Neutrophil (primary cell): ENCODE data around the gene HMGXB4.

ENCODE experiments used
- H3K27ac ChIP-seq: fragments of 200-600 bp; sonication (generic); 2 replicates; pipeline ENCODE4 v1.5.1; 2016; ENCODE audit warnings: mild to moderate bottlenecking, moderate library complexity
- H3K27me3 ChIP-seq: fragments of 200-600 bp; sonication (generic); 2 replicates; pipeline ENCODE4 v1.6.0; 2016; ENCODE audit warnings: mild to moderate bottlenecking
- H3K36me3 ChIP-seq: fragments of 200-600 bp; sonication (generic); 2 replicates; pipeline ENCODE4 v1.5.1; 2017
- H3K4me1 ChIP-seq, 2 experiments: fragments of 200-600 bp in 1 of 2; sonication (generic) in 1 of 2; 1 replicate in 1 of 2; 2 replicates in 1 of 2; pipeline versions ENCODE4 v1.5.1 to v1.6.1; 2013 to 2016; ENCODE audit warnings: low read depth in 1 of 2, low read length in 1 of 2, mild to moderate bottlenecking in 1 of 2, moderate library complexity in 1 of 2; ENCODE audit not compliant: control insufficient read depth in 1 of 2, insufficient read depth in 1 of 2
- H3K4me3 ChIP-seq, 2 experiments: fragments of 200-600 bp in 1 of 2; sonication (generic) in 1 of 2; 1 replicate in 1 of 2; 2 replicates in 1 of 2; pipeline ENCODE4 v1.5.1; 2013 to 2016; ENCODE audit warnings: low read depth in 1 of 2, low read length in 1 of 2, mild to moderate bottlenecking in 1 of 2, moderate library complexity in 1 of 2
- H3K9me3 ChIP-seq: fragments of 200-600 bp; sonication (generic); 2 replicates; pipeline ENCODE4 v1.5.1; 2016
- CTCF ChIP-seq: fragments of 200-600 bp; sonication (generic); IDR thresholded peaks from 2 replicates; pipeline ENCODE4 v1.5.1; 2016; ENCODE audit warnings: antibody characterized with exemption

Gene HMGXB4

GRCh38 chr22:35307372-35307771 is 50.1 kb downstream of the HMGXB4 start:
- no peak for TF ChIP-seq CTCF
- H3K4me3 ChIP-seq = no peak overlapping the region
- H3K27ac ChIP-seq = peak overlapping the region; percentile 80

GRCh38 chr22:35307892-35308291 is 50.6 kb downstream of the HMGXB4 start:
- Histone ChIP-seq H3K36me3 (peaks cover 52% of the 10 kb centered on the region), H3K27me3 (no peaks in the 10 kb centered on the region), H3K4me3 (no peak overlapping the region), H3K4me1 (peaks cover 38 to 48% of the 10 kb centered on the region in 2 experiments), H3K9me3 (no peaks in the 10 kb centered on the region), H3K27ac (peak overlapping the region; percentile 80)
- TF ChIP-seq CTCF = no peak

More at GRCh38 chr22:35307372-35307771, 50.1 kb downstream of the HMGXB4 start:
- peaks cover 50% of the 10 kb centered on the region for H3K36me3 ChIP-seq
- no peaks in the 10 kb centered on the region for H3K27me3 ChIP-seq
- H3K4me1 ChIP-seq = peaks cover 43 to 53% of the 10 kb centered on the region in 2 experiments
- no peaks in the 10 kb centered on the region for H3K9me3 ChIP-seq

GRCh38 chr22:35308480-35309021 is 51.3 kb downstream of the HMGXB4 start:
- H3K27me3 ChIP-seq = no peaks in the 10 kb centered on the region
- H3K9me3 ChIP-seq = no peaks in the 10 kb centered on the region
- peaks cover 51% of the 10 kb centered on the region for H3K36me3 ChIP-seq
- no peak for TF ChIP-seq CTCF
- H3K4me3 ChIP-seq = no peak overlapping the region
- peaks cover 34 to 44% of the 10 kb centered on the region in 2 experiments for H3K4me1 ChIP-seq
- H3K27ac ChIP-seq = peak overlapping the region; percentile 80

- Histone ChIP-seq H3K9me3 (no peaks in the 10 kb centered on the region), H3K4me3 (no peak overlapping the region), H3K27ac (no peak overlapping the region), H3K4me1 (peaks cover 30 to 34% of the 10 kb centered on the region in 2 experiments), H3K27me3 (no peaks in the 10 kb centered on the region), H3K36me3 (peaks cover 66% of the 10 kb centered on the region)
- TF ChIP-seq CTCF = no peak
These were observed 53.6 kb downstream of the HMGXB4 start for GRCh38 chr22:35310556-35311550.

GRCh38 chr22:35311551-35311999 is 54.3 kb downstream of the HMGXB4 start:
- no peaks in the 10 kb centered on the region for H3K9me3 ChIP-seq
- no peak for TF ChIP-seq CTCF
- H3K27me3 ChIP-seq = no peaks in the 10 kb centered on the region
- H3K27ac ChIP-seq = no peak overlapping the region
- H3K4me3 ChIP-seq = no peak overlapping the region
- peaks cover 23 to 27% of the 10 kb centered on the region in 2 experiments for H3K4me1 ChIP-seq
- H3K36me3 ChIP-seq = peaks cover 67% of the 10 kb centered on the region
